ENCODE measurements around the gene CDKAL1. TPM values are rescaled to one million over a fixed set of nuclear protein-coding genes. Genes with fewer than 3 reads are reported as not detected.
A peak's percentile ranks its signal among the peaks of the same experiment; 100 is the strongest.

Gene CDKAL1
- total RNA-seq, 1 experiment from 2014 or later: 20.6 TPM

- H3K4me1 Mint-ChIP-seq: peaks cover 46% of the 10 kb centered on the region
- no peaks in the 10 kb centered on the region for H3K27me3 Mint-ChIP-seq (ENCODE audit: low read depth)
- POLR2A ChIA-PET: no interaction called here
Measured at GRCh38 chr6:21274851-21275250, 740.6 kb downstream of the CDKAL1 start.

DNA sequence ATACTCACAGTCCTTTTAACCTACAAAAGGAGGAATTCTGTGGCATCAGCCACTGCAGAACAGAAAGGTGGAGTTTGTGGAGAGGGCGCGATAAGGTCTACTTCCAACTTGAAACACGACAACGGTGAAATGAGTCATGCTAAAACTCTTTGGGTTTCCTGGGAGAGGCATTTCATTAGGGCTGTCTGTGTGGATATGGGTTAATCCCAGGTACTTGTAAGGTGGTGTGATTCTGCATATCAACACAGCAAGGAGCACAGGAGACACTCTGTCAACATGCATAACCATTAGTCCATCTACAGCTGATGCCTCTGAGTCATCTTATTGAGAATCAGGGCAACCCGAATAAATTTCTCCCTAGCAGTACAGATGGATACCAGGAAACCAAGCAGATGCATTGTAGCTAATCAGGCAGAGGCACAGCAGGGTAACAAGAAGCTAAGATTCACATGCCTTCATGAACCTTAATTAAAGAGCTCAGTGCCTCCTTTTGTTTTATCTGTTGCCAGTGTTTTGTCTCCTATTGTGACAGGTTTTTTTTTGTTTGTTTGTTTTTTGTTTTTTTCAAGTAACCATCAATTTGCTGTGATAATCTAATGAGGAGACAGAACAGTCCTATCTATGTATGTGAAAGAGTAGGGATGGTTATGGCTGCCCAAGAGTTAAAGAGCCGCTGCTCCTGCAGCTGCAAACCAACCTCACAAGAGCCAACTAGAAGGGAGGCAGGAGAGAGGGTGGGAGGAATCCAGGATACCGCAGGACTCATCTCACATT, 743.5 kb downstream of the CDKAL1 start:
- H3K27ac Mint-ChIP-seq: no peak overlapping the region
- peaks cover 8% of the 10 kb centered on the region for H3K36me3 Mint-ChIP-seq
- ATAC-seq: peak; percentile 70
- peaks cover 20% of the 10 kb centered on the region for H3K9me3 Mint-ChIP-seq
- TF ChIP-seq MLX (CRISPR knock-in tag; IDR thresholded peaks at IDR 0.05) (no peak), NFATC4 (CRISPR knock-in tag; IDR thresholded peaks at IDR 0.05) (no peak), ETV6 (CRISPR knock-in tag; IDR thresholded peaks at IDR 0.05) (no peak), ZNF219 (CRISPR knock-in tag; IDR thresholded peaks at IDR 0.05; ENCODE audit: borderline replicate concordance) (no peak), NFYB (CRISPR knock-in tag; conservative IDR thresholded peaks at IDR 0.05; ENCODE audit: low read depth) (no peak), TCF7 (CRISPR knock-in tag; IDR thresholded peaks at IDR 0.05; ENCODE audit: low read depth) (no peak), JUN (CRISPR knock-in tag; IDR thresholded peaks at IDR 0.05) (no peak), ATF1 (CRISPR knock-in tag; IDR thresholded peaks at IDR 0.05) (no peak), RORB (CRISPR knock-in tag; IDR thresholded peaks at IDR 0.05) (no peak), CREM (CRISPR knock-in tag; IDR thresholded peaks at IDR 0.05) (no peak), ATF2 (CRISPR knock-in tag; IDR thresholded peaks at IDR 0.05; ENCODE audit: borderline replicate concordance, low read depth) (no peak), E2F4 (CRISPR knock-in tag; IDR thresholded peaks at IDR 0.05; ENCODE audit: borderline replicate concordance, low read depth) (no peak)
- TF ChIP-seq, protein P1, sequence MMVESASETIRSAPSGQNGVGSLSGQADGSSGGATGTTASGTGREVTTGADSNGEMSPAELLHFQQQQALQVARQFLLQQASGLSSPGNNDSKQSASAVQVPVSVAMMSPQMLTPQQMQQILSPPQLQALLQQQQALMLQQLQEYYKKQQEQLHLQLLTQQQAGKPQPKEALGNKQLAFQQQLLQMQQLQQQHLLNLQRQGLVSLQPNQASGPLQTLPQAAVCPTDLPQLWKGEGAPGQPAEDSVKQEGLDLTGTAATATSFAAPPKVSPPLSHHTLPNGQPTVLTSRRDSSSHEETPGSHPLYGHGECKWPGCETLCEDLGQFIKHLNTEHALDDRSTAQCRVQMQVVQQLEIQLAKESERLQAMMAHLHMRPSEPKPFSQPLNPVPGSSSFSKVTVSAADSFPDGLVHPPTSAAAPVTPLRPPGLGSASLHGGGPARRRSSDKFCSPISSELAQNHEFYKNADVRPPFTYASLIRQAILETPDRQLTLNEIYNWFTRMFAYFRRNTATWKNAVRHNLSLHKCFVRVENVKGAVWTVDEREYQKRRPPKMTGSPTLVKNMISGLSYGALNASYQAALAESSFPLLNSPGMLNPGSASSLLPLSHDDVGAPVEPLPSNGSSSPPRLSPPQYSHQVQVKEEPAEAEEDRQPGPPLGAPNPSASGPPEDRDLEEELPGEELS (CRISPR knock-in tag; IDR thresholded peaks at IDR 0.05): no peak
- TF ChIP-seq, protein P2, sequence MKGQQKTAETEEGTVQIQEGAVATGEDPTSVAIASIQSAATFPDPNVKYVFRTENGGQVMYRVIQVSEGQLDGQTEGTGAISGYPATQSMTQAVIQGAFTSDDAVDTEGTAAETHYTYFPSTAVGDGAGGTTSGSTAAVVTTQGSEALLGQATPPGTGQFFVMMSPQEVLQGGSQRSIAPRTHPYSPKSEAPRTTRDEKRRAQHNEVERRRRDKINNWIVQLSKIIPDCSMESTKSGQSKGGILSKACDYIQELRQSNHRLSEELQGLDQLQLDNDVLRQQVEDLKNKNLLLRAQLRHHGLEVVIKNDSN (CRISPR knock-in tag; IDR thresholded peaks at IDR 0.05): no peak
- TF ChIP-seq, protein P3, sequence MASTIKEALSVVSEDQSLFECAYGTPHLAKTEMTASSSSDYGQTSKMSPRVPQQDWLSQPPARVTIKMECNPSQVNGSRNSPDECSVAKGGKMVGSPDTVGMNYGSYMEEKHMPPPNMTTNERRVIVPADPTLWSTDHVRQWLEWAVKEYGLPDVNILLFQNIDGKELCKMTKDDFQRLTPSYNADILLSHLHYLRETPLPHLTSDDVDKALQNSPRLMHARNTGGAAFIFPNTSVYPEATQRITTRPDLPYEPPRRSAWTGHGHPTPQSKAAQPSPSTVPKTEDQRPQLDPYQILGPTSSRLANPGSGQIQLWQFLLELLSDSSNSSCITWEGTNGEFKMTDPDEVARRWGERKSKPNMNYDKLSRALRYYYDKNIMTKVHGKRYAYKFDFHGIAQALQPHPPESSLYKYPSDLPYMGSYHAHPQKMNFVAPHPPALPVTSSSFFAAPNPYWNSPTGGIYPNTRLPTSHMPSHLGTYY (CRISPR knock-in tag; IDR thresholded peaks at IDR 0.05): no peak
- ChIA-PET CTCF (no interaction called here), POLR2A (interaction anchor here (0.6 kb wide), 1 partner anchor 261 kb away, joined by 3 read pairs; no protein-coding TSS in a partner anchor)
- DNase-seq (ENCODE audit: low spot score): no peak
- H3K4me3 Mint-ChIP-seq: no peak overlapping the region
- peaks cover 37% of the 10 kb centered on the region for H3K4me1 Mint-ChIP-seq
- no peaks in the 10 kb centered on the region for H3K27me3 Mint-ChIP-seq (ENCODE audit: low read depth)

More at GRCh38 chr6:21274851-21275250, 740.6 kb downstream of the CDKAL1 start:
- CTCF ChIA-PET: no interaction called here
- DNase-seq (ENCODE audit: low spot score) (no peak), ATAC-seq (no peak)
- peaks cover 18% of the 10 kb centered on the region for H3K9me3 Mint-ChIP-seq
- no peak for TF ChIP-seq JAZF1 (CRISPR knock-in tag; IDR thresholded peaks at IDR 0.05)
- no peak overlapping the region for H3K27ac Mint-ChIP-seq
- peaks cover 11% of the 10 kb centered on the region for H3K36me3 Mint-ChIP-seq
- H3K4me3 Mint-ChIP-seq: no peak overlapping the region
